NCI-H69 (cell line): ENCODE results near the gene ZNF486.

ENCODE experiments used
- DNase-seq: peaks from one replicate; lab custom pipeline; 2025; lab: John Stamatoyannopoulos, UW

The ZNF486 gene

DNA sequence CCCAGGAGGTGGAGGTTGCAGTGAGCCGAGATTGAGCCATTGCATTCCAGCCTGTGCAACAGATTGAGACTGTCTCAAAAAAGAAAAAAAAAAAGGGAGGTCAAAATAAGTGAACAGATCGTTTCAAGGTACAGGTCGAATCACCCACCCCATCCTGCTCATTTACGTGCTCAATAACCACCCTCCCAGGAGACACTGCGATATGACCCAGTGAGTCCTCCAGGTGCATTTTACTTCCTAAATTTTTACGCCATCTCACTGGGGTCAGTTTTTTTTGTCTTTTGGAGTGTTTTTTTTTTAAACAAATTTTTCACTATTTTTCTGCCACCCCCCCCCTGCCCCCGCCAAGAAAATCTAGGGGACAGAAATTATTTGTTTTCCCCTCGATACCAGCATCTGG is 68.1 kb downstream of the ZNF486 start:
- no peak for DNase-seq

DNA sequence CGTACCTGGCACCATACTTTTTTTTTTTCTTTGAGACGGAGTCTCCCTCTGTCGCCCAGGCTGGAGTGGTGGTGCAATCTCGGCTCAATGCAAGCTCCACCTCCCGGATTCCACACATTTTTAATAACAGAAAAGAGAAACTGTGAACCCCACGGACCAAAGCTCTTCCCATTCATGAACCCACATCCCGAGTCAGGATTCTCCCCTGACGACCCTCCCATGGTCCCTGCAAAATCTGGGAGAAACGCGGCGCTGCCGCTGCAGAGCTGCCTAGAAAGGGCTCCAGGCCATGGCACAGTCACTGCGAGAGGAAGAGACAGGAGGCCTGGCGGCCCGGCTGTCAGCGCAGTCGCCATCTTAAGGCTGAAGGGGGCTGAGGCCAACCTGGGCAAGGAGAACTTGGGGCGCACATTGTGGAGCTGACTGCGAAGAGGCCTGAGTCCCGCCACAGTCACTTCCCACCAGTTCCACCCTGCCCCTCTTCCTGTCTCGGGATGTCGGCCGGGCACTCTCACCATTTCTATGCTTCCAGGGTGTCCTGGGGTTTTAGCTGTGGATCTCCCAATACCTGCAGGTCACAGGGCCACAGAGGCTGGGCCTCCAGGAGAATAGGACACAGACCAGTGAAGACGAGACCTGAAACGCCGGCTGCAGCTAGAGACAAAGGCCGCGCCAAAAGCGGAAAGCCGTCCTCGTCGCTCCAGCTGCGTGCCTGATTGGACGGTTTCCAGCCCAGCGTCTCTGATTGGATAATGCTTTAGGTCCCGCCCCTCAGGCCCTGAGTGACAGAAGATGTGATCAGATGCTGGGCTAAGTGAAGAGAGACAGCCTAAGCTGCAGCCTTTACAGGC is 71.0 kb downstream of the ZNF486 start:
- DNase-seq: peak; percentile 94

DNA sequence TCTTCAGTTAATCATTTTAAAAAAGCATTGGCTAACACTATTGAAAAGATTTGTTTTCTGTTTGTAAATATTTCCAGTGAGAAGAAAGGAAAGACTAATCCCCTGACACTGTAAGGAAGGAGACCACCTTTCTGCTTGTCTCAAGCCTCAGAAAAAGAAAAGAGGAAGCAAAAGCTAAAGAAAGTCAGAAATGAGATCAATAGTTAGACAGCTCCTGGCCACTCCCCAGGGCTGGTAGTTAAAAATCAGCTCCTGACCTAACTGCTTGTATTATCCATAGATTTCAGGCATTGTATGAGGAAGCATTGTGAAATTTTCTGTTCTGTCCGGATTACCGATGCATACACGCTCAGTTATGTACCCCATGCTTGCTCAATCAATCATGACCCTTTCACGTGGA is 76.6 kb downstream of the ZNF486 start:
- no peak for DNase-seq

DNA sequence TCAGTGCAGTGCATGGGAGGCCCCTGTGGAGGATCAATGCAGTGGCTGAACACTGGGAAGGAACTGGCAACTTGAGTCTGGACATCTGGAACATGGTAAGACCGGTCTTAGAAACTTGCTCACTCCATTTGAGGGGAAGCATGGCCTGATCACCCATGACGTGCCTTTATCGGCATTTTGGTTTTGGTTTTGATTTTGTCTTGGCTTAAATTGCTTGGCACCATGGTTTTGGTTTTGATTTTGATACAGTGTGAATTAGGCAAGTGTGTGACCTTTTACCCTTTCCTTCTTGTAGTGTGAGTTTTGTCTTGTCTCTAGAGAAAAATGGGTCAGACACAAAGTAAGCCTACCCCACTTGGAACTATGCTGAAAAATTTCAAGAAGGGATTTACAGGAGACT is 77.3 kb downstream of the ZNF486 start:
- no peak for DNase-seq

DNA sequence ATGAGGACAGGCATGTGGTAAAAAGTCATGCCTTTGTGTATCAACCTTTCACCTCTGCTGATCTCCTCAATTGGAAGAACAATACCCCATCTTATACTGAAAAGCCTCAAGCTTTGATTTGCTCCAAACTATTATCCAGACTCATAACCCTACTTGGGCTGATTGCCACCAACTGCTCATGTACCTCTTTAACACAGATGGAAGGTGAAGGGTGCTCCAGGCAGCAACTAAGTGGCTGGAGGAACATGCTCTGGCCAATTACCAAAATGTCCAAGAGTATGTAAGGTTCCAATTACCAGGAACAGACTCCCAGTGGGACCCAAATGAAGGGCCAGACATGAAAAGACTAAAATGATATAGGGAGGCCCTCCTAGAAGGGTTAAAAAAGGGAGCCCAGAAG is 78.3 kb downstream of the ZNF486 start:
- DNase-seq: no peak

DNA sequence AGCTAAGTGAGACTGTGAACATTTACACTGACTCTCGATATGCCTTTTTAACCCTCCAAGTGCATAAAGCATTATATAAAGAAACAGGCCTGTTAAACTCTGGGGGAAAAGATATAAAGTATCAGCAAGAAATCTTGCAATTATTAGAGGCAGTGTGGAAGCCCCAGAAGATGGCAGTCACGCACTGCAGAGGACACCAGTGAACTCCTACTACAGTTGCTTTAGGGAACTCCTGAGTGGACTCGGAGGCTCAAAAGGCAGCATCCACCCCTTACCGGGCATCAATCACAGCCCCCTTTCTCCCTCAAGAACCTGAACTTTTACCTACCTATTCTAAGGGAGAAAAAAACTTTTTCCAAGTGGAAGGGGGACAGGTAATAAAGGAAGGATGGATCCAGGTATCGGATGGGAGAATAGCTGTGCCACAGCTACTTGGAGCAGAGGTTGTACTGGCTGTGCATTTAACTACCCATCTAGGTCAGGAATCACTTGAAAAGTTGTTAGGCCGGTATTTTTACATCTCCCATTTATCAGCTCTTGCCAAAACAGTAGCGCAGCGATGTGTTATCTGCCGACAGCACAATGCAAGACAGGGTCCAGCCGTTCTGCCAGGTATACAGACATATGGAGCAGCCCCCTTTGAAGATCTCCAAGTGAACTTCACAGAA is 80.1 kb downstream of the ZNF486 start:
- DNase-seq: peak; percentile 75

DNA sequence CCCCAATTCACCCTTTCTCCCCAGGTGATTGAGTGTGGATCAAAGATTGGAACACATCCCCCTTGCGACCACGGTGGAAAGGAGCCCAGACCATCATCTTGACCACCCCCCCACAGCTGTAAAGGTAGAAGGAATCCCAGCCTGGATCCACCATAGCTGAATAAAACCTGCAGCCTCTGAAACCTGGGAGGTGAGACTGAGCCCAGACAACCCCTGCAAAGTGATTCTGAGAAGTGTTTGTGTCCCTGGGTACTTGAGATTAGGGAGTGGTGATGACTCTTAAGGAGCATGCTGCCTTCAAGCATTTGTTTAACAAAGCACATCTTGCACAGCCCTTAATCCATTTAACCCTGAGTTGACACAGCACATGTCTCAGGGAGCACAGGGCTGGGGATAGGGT is 81.2 kb downstream of the ZNF486 start:
- peak; percentile 5 for DNase-seq
